NCI-H2227 treated with DMSO at 0.1 percent for 48 hours (cell line): ENCODE results near the gene ARHGAP15.

Source experiments
- DNase-seq: peaks from one replicate; lab custom pipeline; 2025; lab: John Stamatoyannopoulos, UW

The ARHGAP15 gene

GRCh38 chr2:143225931-143226330 lies 96.7 kb downstream of the ARHGAP15 start:
- DNase-seq: peak; percentile 67

GRCh38 chr2:143226714-143227541 lies 97.7 kb downstream of the ARHGAP15 start:
- no peak for DNase-seq

- no peak for DNase-seq
These were observed 100.2 kb downstream of the ARHGAP15 start for GRCh38 chr2:143229411-143229810.

GRCh38 chr2:143229952-143230351 lies 100.7 kb downstream of the ARHGAP15 start:
- no peak for DNase-seq

GRCh38 chr2:143230506-143231253 lies 101.5 kb downstream of the ARHGAP15 start:
- no peak for DNase-seq

- DNase-seq: no peak
These were observed 102.0 kb downstream of the ARHGAP15 start for GRCh38 chr2:143231254-143231645.

GRCh38 chr2:143237146-143237777 lies 108.0 kb downstream of the ARHGAP15 start:
- no peak for DNase-seq

GRCh38 chr2:143241403-143242088 lies 112.3 kb downstream of the ARHGAP15 start:
- DNase-seq: no peak

GRCh38 chr2:143246246-143246645 lies 117.0 kb downstream of the ARHGAP15 start:
- DNase-seq: no peak

GRCh38 chr2:143246815-143247744 lies 117.9 kb downstream of the ARHGAP15 start:
- no peak for DNase-seq

- no peak for DNase-seq
These were observed 119.4 kb downstream of the ARHGAP15 start for GRCh38 chr2:143248631-143249030.

GRCh38 chr2:143251681-143252080 lies 122.5 kb downstream of the ARHGAP15 start:
- no peak for DNase-seq

- DNase-seq: no peak
These were observed 123.1 kb downstream of the ARHGAP15 start for GRCh38 chr2:143252138-143252907.

- DNase-seq: no peak
These were observed 124.9 kb downstream of the ARHGAP15 start for GRCh38 chr2:143254110-143254509.

- no peak for DNase-seq
These were observed 125.9 kb downstream of the ARHGAP15 start for GRCh38 chr2:143255086-143255485.

- DNase-seq: no peak
These were observed 126.7 kb downstream of the ARHGAP15 start for GRCh38 chr2:143255899-143256298.

- no peak for DNase-seq
These were observed 129.1 kb downstream of the ARHGAP15 start for GRCh38 chr2:143258126-143258892.

- DNase-seq: peak; percentile 95
These were observed 130.2 kb downstream of the ARHGAP15 start for GRCh38 chr2:143259368-143259958.

- DNase-seq: no peak
These were observed 132.8 kb downstream of the ARHGAP15 start for GRCh38 chr2:143261986-143262385.
